Glutamatergic neuron (in vitro differentiated cells): Measurements from ENCODE around the gene NMNAT3. TPM values are rescaled to one million over a fixed set of nuclear protein-coding genes. Genes with fewer than 3 reads are reported as not detected.

Experiments used
- DNase-seq: peaks from one replicate; pipeline ENCODE4 v3.0.0; 2022
- H3K27ac Mint-ChIP-seq: one replicate; pipeline ENCODE4 v1.8.0; 2020; ENCODE audit warnings: mild to moderate bottlenecking, mixed read lengths, inconsistent platforms; ENCODE audit not compliant: unreplicated experiment
- H3K27me3 Mint-ChIP-seq: one replicate; pipeline ENCODE4 v1.8.0; 2020; ENCODE audit warnings: mild to moderate bottlenecking, moderate library complexity, mixed read lengths, inconsistent platforms; ENCODE audit not compliant: unreplicated experiment
- H3K36me3 Mint-ChIP-seq: one replicate; pipeline ENCODE4 v1.8.0; 2020; ENCODE audit warnings: mild to moderate bottlenecking, mixed read lengths, inconsistent platforms; ENCODE audit not compliant: unreplicated experiment
- H3K4me1 Mint-ChIP-seq: one replicate; pipeline ENCODE4 v1.8.0; 2020; ENCODE audit warnings: mild to moderate bottlenecking, low read depth, mixed read lengths, inconsistent platforms; ENCODE audit not compliant: unreplicated experiment
- H3K4me3 Mint-ChIP-seq: one replicate; pipeline ENCODE4 v1.8.0; 2020; ENCODE audit warnings: mild to moderate bottlenecking, mixed read lengths, inconsistent platforms; ENCODE audit not compliant: unreplicated experiment
- H3K9me3 Mint-ChIP-seq: one replicate; pipeline ENCODE4 v1.8.0; 2020; ENCODE audit warnings: mild to moderate bottlenecking, moderate library complexity, mixed read lengths, inconsistent platforms; ENCODE audit not compliant: unreplicated experiment
- total RNA-seq: library from RNA; stranded (reverse); fragmentation: NEBNext Ultra II Directional; extraction: Animal tissue kit (Norgen Biotek cat#: 25700); gene quantifications from one replicate; pipeline ENCODE4 v1.2.1, GENCODE V29; 2021; ENCODE audit not compliant: unreplicated experiment
- TF ChIP-seq, protein P1 (sequence below): fragments of 200-600 bp; sonication (generic); IDR thresholded peaks from one replicate; pipeline ENCODE4 v1.5.0; 2021; ENCODE audit not compliant: partially characterized antibody, unreplicated experiment

NMNAT3 gene
- total RNA-seq, 1 donor from 2014 or later, result 0.61 TPM

GRCh38 chr3:139642996-139643395 is 34.8 kb downstream of the NMNAT3 start:
- DNase-seq, result no peak
- no peaks in the 10 kb centered on the region for H3K36me3 Mint-ChIP-seq
- no peaks in the 10 kb centered on the region for H3K9me3 Mint-ChIP-seq
- H3K4me3 Mint-ChIP-seq, result no peak overlapping the region
- H3K4me1 Mint-ChIP-seq, result no peaks in the 10 kb centered on the region
- H3K27ac Mint-ChIP-seq, result no peak overlapping the region
- H3K27me3 Mint-ChIP-seq, result peaks cover 1% of the 10 kb centered on the region
- TF ChIP-seq, protein P1, sequence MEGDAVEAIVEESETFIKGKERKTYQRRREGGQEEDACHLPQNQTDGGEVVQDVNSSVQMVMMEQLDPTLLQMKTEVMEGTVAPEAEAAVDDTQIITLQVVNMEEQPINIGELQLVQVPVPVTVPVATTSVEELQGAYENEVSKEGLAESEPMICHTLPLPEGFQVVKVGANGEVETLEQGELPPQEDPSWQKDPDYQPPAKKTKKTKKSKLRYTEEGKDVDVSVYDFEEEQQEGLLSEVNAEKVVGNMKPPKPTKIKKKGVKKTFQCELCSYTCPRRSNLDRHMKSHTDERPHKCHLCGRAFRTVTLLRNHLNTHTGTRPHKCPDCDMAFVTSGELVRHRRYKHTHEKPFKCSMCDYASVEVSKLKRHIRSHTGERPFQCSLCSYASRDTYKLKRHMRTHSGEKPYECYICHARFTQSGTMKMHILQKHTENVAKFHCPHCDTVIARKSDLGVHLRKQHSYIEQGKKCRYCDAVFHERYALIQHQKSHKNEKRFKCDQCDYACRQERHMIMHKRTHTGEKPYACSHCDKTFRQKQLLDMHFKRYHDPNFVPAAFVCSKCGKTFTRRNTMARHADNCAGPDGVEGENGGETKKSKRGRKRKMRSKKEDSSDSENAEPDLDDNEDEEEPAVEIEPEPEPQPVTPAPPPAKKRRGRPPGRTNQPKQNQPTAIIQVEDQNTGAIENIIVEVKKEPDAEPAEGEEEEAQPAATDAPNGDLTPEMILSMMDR, result no peak

- no peaks in the 10 kb centered on the region for H3K36me3 Mint-ChIP-seq
- no peaks in the 10 kb centered on the region for H3K27me3 Mint-ChIP-seq
- TF ChIP-seq, protein P1, result no peak
- H3K9me3 Mint-ChIP-seq, result no peaks in the 10 kb centered on the region
- H3K27ac Mint-ChIP-seq, result no peak overlapping the region
- DNase-seq, result no peak
- H3K4me3 Mint-ChIP-seq, result no peak overlapping the region
- no peaks in the 10 kb centered on the region for H3K4me1 Mint-ChIP-seq
Observed at GRCh38 chr3:139640456-139640855, 37.3 kb downstream of the NMNAT3 start.

GRCh38 chr3:139639662-139640061 is 38.1 kb downstream of the NMNAT3 start:
- Mint-ChIP-seq H3K27me3 (no peaks in the 10 kb centered on the region), H3K4me1 (no peaks in the 10 kb centered on the region), H3K9me3 (no peaks in the 10 kb centered on the region), H3K4me3 (no peak overlapping the region), H3K36me3 (no peaks in the 10 kb centered on the region), H3K27ac (no peak overlapping the region)
- TF ChIP-seq, protein P1, result no peak
- no peak for DNase-seq

DNA sequence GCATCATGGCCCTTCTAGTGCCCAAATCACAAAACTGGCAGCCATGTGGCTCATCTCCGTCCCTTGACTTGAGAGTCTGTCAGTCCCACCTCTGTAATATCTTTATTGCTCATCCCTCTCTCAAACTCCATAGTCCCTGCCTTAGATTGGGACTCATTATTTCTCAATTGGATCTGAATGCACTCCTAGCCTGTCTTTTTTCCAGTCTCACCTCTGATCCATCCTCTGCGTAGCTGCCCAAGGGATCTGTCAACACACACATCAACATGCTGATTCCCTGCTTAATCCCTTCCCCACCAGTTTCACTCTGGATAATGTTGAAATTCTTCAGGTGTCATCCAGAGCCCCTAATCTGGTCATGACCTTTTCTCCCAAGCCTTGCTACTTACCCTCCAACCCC is 39.3 kb downstream of the NMNAT3 start:
- Mint-ChIP-seq H3K27me3 (peaks cover under 1% of the 10 kb centered on the region), H3K4me1 (no peaks in the 10 kb centered on the region), H3K27ac (no peak overlapping the region), H3K4me3 (no peak overlapping the region), H3K36me3 (no peaks in the 10 kb centered on the region), H3K9me3 (no peaks in the 10 kb centered on the region)
- no peak for DNase-seq
- TF ChIP-seq, protein P1, result no peak

DNA sequence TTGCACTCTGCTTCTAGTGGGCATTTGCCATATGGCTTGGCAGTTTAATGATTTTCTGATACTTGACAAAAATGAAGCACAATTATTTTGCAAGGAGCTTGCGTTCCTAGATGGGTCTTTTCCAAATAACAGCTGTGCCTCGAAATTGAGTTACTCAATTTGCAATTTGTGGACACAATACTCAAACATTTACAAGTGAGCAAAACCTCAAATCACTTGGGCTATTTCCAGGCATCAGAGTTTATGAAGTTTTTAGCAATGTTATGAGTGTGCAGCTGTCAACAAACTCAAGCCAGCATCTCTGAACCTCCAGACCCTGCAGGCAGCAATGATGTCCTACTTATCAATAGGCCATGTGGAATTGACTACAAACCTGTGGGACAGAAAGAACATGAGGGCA is 41.3 kb downstream of the NMNAT3 start:
- H3K36me3 Mint-ChIP-seq, result no peaks in the 10 kb centered on the region
- no peak overlapping the region for H3K4me3 Mint-ChIP-seq
- TF ChIP-seq, protein P1, result no peak
- H3K27me3 Mint-ChIP-seq, result peaks cover 2% of the 10 kb centered on the region
- DNase-seq, result no peak
- H3K4me1 Mint-ChIP-seq, result no peaks in the 10 kb centered on the region
- peaks cover 2% of the 10 kb centered on the region for H3K9me3 Mint-ChIP-seq
- no peak overlapping the region for H3K27ac Mint-ChIP-seq
